ENCODE measurements around the gene LTA. TPM values are rescaled to one million over a fixed set of nuclear protein-coding genes. Genes with fewer than 3 reads are reported as not detected.
A peak's percentile ranks its signal among the peaks of the same experiment; 100 is the strongest.

Gene LTA
- total and polyA plus RNA-seq, 10 donors, result 2.4 to 14.4 (median 5.7) TPM

DNA sequence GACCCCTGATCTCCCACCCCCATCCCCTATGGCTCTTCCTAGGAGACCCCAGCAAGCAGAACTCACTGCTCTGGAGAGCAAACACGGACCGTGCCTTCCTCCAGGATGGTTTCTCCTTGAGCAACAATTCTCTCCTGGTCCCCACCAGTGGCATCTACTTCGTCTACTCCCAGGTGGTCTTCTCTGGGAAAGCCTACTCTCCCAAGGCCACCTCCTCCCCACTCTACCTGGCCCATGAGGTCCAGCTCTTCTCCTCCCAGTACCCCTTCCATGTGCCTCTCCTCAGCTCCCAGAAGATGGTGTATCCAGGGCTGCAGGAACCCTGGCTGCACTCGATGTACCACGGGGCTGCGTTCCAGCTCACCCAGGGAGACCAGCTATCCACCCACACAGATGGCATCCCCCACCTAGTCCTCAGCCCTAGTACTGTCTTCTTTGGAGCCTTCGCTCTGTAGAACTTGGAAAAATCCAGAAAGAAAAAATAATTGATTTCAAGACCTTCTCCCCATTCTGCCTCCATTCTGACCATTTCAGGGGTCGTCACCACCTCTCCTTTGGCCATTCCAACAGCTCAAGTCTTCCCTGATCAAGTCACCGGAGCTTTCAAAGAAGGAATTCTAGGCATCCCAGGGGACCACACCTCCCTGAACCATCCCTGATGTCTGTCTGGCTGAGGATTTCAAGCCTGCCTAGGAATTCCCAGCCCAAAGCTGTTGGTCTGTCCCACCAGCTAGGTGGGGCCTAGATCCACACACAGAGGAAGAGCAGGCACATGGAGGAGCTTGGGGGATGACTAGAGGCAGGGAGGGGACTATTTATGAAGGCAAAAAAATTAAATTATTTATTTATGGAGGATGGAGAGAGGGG, 1.4 kb downstream of the LTA start:
- Histone ChIP-seq H3K27me3 (replicated peaks in 1 of 7) (no peaks in the 10 kb centered on the region), H3K4me3 (peak overlapping the region in 1 of 8 donors; percentile 71), H3K27ac (peak overlapping the region; percentile 36 to 98 (median 89)), H3K9me3 (no peaks in the 10 kb centered on the region), H3K4me1 (peaks cover 45 to 100% (median 83%) of the 10 kb centered on the region in 6 donors), H3K36me3 (peaks cover 0 to 20% (median 1%) of the 10 kb centered on the region in 6 donors)
- intact Hi-C loops (cut with DNase I; ENCODE audit: low total_unique reads), result no loop called here
- peak; percentile 58 for DNase-seq
- TF ChIP-seq, protein P1, sequence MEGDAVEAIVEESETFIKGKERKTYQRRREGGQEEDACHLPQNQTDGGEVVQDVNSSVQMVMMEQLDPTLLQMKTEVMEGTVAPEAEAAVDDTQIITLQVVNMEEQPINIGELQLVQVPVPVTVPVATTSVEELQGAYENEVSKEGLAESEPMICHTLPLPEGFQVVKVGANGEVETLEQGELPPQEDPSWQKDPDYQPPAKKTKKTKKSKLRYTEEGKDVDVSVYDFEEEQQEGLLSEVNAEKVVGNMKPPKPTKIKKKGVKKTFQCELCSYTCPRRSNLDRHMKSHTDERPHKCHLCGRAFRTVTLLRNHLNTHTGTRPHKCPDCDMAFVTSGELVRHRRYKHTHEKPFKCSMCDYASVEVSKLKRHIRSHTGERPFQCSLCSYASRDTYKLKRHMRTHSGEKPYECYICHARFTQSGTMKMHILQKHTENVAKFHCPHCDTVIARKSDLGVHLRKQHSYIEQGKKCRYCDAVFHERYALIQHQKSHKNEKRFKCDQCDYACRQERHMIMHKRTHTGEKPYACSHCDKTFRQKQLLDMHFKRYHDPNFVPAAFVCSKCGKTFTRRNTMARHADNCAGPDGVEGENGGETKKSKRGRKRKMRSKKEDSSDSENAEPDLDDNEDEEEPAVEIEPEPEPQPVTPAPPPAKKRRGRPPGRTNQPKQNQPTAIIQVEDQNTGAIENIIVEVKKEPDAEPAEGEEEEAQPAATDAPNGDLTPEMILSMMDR (IDR thresholded peaks at IDR 0.05 in 8 of 11, conservative IDR thresholded peaks at IDR 0.05 in 3 of 11), result no peak
- TF ChIP-seq POLR2AphosphoS5 (IDR thresholded peaks at IDR 0.05) (no peak), POLR2A (IDR thresholded peaks at IDR 0.05) (no peak)
- 84 to 95% (median 90%) methylated on average over 9 of the region's 9 CpGs for WGBS, 5 donors

DNA sequence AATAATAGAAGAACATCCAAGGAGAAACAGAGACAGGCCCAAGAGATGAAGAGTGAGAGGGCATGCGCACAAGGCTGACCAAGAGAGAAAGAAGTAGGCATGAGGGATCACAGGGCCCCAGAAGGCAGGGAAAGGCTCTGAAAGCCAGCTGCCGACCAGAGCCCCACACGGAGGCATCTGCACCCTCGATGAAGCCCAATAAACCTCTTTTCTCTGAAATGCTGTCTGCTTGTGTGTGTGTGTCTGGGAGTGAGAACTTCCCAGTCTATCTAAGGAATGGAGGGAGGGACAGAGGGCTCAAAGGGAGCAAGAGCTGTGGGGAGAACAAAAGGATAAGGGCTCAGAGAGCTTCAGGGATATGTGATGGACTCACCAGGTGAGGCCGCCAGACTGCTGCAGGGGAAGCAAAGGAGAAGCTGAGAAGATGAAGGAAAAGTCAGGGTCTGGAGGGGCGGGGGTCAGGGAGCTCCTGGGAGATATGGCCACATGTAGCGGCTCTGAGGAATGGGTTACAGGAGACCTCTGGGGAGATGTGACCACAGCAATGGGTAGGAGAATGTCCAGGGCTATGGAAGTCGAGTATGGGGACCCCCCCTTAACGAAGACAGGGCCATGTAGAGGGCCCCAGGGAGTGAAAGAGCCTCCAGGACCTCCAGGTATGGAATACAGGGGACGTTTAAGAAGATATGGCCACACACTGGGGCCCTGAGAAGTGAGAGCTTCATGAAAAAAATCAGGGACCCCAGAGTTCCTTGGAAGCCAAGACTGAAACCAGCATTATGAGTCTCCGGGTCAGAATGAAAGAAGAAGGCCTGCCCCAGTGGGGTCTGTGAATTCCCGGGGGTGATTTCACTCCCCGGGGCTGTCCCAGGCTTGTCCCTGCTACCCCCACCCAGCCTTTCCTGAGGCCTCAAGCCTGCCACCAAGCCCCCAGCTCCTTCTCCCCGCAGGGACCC, 2.3 kb downstream of the LTA start:
- 60 to 79% (median 73%) methylated on average over 14 of the region's 14 CpGs for WGBS, 5 donors
- intact Hi-C loops (cut with DNase I; ENCODE audit: low total_unique reads), result no loop called here
- Histone ChIP-seq H3K27ac (peak overlapping the region; percentile 75 to 98 (median 86)), H3K4me3 (peak overlapping the region in 5 of 8 donors; percentile 60 to 97 (median 65)), H3K27me3 (replicated peaks in 1 of 7) (no peaks in the 10 kb centered on the region), H3K36me3 (peaks cover 0 to 22% (median 1%) of the 10 kb centered on the region in 6 donors), H3K9me3 (no peaks in the 10 kb centered on the region), H3K4me1 (peaks cover 39 to 100% (median 83%) of the 10 kb centered on the region in 6 donors)
- no peak for DNase-seq
- TF ChIP-seq, protein P1 (IDR thresholded peaks at IDR 0.05 in 8 of 11, conservative IDR thresholded peaks at IDR 0.05 in 3 of 11), result no peak
- TF ChIP-seq POLR2A (IDR thresholded peaks at IDR 0.05), result no peak
- TF ChIP-seq POLR2AphosphoS5 (IDR thresholded peaks at IDR 0.05), result no peak

DNA sequence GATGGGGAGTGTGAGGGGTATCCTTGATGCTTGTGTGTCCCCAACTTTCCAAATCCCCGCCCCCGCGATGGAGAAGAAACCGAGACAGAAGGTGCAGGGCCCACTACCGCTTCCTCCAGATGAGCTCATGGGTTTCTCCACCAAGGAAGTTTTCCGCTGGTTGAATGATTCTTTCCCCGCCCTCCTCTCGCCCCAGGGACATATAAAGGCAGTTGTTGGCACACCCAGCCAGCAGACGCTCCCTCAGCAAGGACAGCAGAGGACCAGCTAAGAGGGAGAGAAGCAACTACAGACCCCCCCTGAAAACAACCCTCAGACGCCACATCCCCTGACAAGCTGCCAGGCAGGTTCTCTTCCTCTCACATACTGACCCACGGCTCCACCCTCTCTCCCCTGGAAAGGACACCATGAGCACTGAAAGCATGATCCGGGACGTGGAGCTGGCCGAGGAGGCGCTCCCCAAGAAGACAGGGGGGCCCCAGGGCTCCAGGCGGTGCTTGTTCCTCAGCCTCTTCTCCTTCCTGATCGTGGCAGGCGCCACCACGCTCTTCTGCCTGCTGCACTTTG, 3.3 kb downstream of the LTA start, which contains the start of gene TNF:
TNF (plus strand) TSS at position 231 of the 567 bp plus-strand sequence; CDS start at position 408, 177 bp downstream.
- intact Hi-C loops (cut with DNase I; ENCODE audit: low total_unique reads), result no loop called here
- no peaks in the 10 kb centered on the region for H3K27me3 ChIP-seq (replicated peaks in 1 of 7)
- TF ChIP-seq, protein P1 (IDR thresholded peaks at IDR 0.05 in 8 of 11, conservative IDR thresholded peaks at IDR 0.05 in 3 of 11), result no peak
- TF ChIP-seq POLR2AphosphoS5 (IDR thresholded peaks at IDR 0.05) (peak; percentile 71 to 100 (median 92)), POLR2A (IDR thresholded peaks at IDR 0.05) (peak; percentile 60 to 95 (median 93))
- peak within 1 kb of the TSS; percentile 58 to 97 (median 64) for H3K4me3 ChIP-seq
- H3K36me3 ChIP-seq, result peaks cover 0 to 22% (median 1%) of the 10 kb centered on the region in 6 donors
- peak; percentile 89 for DNase-seq
- peaks cover 37 to 100% (median 84%) of the 10 kb centered on the region in 6 donors for H3K4me1 ChIP-seq
- 12 to 35% (median 19%) methylated on average over 13 to 19 of the region's 19 CpGs for WGBS, 5 donors
- H3K27ac ChIP-seq, result peak within 1 kb of the TSS; percentile 75 to 98 (median 86)
- no peaks in the 10 kb centered on the region for H3K9me3 ChIP-seq

Data from spleen (tissue), 11 donors.